Measurements from ENCODE around the gene RNF181. TPM values are rescaled to one million over a fixed set of nuclear protein-coding genes. Genes with fewer than 3 reads are reported as not detected.

Gene RNF181
- total RNA-seq, 4 donors from 2014 or later, result 23.9 to 164 (median 141) TPM

GRCh38 chr2:85597241-85597640 is 1.7 kb downstream of the RNF181 start:
- no peaks in the 10 kb centered on the region for H3K27me3 ChIP-seq
- WGBS, 2 donors (ENCODE audit: low coverage in 1 of 2), result 80% methylated on average over 5 of the region's 5 CpGs; no CpG with 5 or more reads in 1 of the 2 donors
- peaks cover 0 to 6% (median 0%) of the 10 kb centered on the region in 4 donors for H3K36me3 ChIP-seq
- in situ Hi-C loops (cut with MboI; ENCODE audit: low pct_ligation_motif_present in 1 of 4, low pct_unique_long_range_greater_than_20kb in 1 of 4, low sequenced_read_pairs in 3 of 4) (no loop called here), intact Hi-C loops (cut with DNase I; ENCODE audit: low total_unique reads) (no loop called here)
- peaks cover 21 to 39% (median 29%) of the 10 kb centered on the region in 4 donors for H3K4me1 ChIP-seq
- no peak overlapping the region for H3K27ac ChIP-seq
- no peak overlapping the region for H3K4me3 ChIP-seq
- DNase-seq, result no peak
- no peaks in the 10 kb centered on the region for H3K9me3 ChIP-seq
- TF ChIP-seq POLR2A (IDR thresholded peaks at IDR 0.05), result no peak
- no peak for TF ChIP-seq EP300 (IDR thresholded peaks at IDR 0.05; ENCODE audit: low read depth)
- no peak for TF ChIP-seq POLR2AphosphoS5 (IDR thresholded peaks at IDR 0.05)
- TF ChIP-seq, protein P1, sequence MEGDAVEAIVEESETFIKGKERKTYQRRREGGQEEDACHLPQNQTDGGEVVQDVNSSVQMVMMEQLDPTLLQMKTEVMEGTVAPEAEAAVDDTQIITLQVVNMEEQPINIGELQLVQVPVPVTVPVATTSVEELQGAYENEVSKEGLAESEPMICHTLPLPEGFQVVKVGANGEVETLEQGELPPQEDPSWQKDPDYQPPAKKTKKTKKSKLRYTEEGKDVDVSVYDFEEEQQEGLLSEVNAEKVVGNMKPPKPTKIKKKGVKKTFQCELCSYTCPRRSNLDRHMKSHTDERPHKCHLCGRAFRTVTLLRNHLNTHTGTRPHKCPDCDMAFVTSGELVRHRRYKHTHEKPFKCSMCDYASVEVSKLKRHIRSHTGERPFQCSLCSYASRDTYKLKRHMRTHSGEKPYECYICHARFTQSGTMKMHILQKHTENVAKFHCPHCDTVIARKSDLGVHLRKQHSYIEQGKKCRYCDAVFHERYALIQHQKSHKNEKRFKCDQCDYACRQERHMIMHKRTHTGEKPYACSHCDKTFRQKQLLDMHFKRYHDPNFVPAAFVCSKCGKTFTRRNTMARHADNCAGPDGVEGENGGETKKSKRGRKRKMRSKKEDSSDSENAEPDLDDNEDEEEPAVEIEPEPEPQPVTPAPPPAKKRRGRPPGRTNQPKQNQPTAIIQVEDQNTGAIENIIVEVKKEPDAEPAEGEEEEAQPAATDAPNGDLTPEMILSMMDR (IDR thresholded peaks at IDR 0.05), result no peak

GRCh38 chr2:85598594-85599340 is 3.2 kb downstream of the RNF181 start:
- in situ Hi-C loops (cut with MboI; ENCODE audit: low pct_ligation_motif_present in 1 of 4, low pct_unique_long_range_greater_than_20kb in 1 of 4, low sequenced_read_pairs in 3 of 4), result no loop called here
- H3K4me1 ChIP-seq, result peaks cover 24 to 40% (median 32%) of the 10 kb centered on the region in 4 donors

GRCh38 chr2:85599468-85600234 is 4.1 kb downstream of the RNF181 start:
- Histone ChIP-seq H3K27me3 (no peaks in the 10 kb centered on the region), H3K27ac (no peak overlapping the region), H3K36me3 (peaks cover 0 to 6% (median 0%) of the 10 kb centered on the region in 4 donors), H3K9me3 (no peaks in the 10 kb centered on the region), H3K4me3 (no peak overlapping the region), H3K4me1 (peaks cover 26 to 43% (median 34%) of the 10 kb centered on the region in 4 donors)
- no peak for DNase-seq
- 70% methylated on average over 17 of the region's 17 CpGs; no CpG with 5 or more reads in 1 of the 2 donors for WGBS, 2 donors (ENCODE audit: low coverage in 1 of 2)
- intact Hi-C loops (cut with DNase I; ENCODE audit: low total_unique reads), result no loop called here
- in situ Hi-C loops (cut with MboI; ENCODE audit: low pct_ligation_motif_present in 1 of 4, low pct_unique_long_range_greater_than_20kb in 1 of 4, low sequenced_read_pairs in 3 of 4), result no loop called here
- TF ChIP-seq, protein P1 (IDR thresholded peaks at IDR 0.05), result no peak
- TF ChIP-seq POLR2AphosphoS5 (IDR thresholded peaks at IDR 0.05) (no peak), POLR2A (IDR thresholded peaks at IDR 0.05) (no peak)

More at GRCh38 chr2:85598594-85599340, 3.2 kb downstream of the RNF181 start:
- Histone ChIP-seq H3K27ac (no peak overlapping the region), H3K36me3 (peaks cover 0 to 6% (median 0%) of the 10 kb centered on the region in 4 donors), H3K9me3 (no peaks in the 10 kb centered on the region), H3K27me3 (no peaks in the 10 kb centered on the region), H3K4me3 (no peak overlapping the region)
- no peak for DNase-seq
- intact Hi-C loops (cut with DNase I; ENCODE audit: low total_unique reads), result no loop called here
- 72 to 84% methylated on average over 7 to 13 of the region's 14 CpGs for WGBS, 2 donors (ENCODE audit: low coverage in 1 of 2)
- TF ChIP-seq, protein P1 (IDR thresholded peaks at IDR 0.05), result no peak
- no peak for TF ChIP-seq POLR2AphosphoS5 (IDR thresholded peaks at IDR 0.05)

- intact Hi-C loops (cut with DNase I; ENCODE audit: low total_unique reads), result no loop called here
- TF ChIP-seq POLR2A (IDR thresholded peaks at IDR 0.05), result no peak
- no peak for TF ChIP-seq POLR2AphosphoS5 (IDR thresholded peaks at IDR 0.05)
- TF ChIP-seq EP300 (IDR thresholded peaks at IDR 0.05; ENCODE audit: low read depth), result no peak
- TF ChIP-seq, protein P1 (IDR thresholded peaks at IDR 0.05), result no peak
Observed at GRCh38 chr2:85600235-85600575, 4.7 kb downstream of the RNF181 start.

More at GRCh38 chr2:85600235-85600575, 4.7 kb downstream of the RNF181 start:
- Histone ChIP-seq H3K27me3 (no peaks in the 10 kb centered on the region), H3K4me3 (no peak overlapping the region), H3K27ac (no peak overlapping the region), H3K9me3 (no peaks in the 10 kb centered on the region), H3K36me3 (peaks cover 0 to 6% (median 0%) of the 10 kb centered on the region in 4 donors), H3K4me1 (peaks cover 25 to 42% (median 35%) of the 10 kb centered on the region in 4 donors)
- 88% methylated on average over 3 of the region's 3 CpGs; no CpG with 5 or more reads in 1 of the 2 donors for WGBS, 2 donors (ENCODE audit: low coverage in 1 of 2)
- DNase-seq, result no peak
- in situ Hi-C loops (cut with MboI; ENCODE audit: low pct_ligation_motif_present in 1 of 4, low pct_unique_long_range_greater_than_20kb in 1 of 4, low sequenced_read_pairs in 3 of 4), result no loop called here

Data from transverse colon (tissue), 4 donors.